Fibroblast of upper back skin (primary cell): ENCODE measurements around the gene GRID2IP.

ENCODE experiments used
- DNase-seq: peaks from one replicate; pipeline ENCODE4 v3.0.0-alpha.2; 2013

Gene GRID2IP

DNA sequence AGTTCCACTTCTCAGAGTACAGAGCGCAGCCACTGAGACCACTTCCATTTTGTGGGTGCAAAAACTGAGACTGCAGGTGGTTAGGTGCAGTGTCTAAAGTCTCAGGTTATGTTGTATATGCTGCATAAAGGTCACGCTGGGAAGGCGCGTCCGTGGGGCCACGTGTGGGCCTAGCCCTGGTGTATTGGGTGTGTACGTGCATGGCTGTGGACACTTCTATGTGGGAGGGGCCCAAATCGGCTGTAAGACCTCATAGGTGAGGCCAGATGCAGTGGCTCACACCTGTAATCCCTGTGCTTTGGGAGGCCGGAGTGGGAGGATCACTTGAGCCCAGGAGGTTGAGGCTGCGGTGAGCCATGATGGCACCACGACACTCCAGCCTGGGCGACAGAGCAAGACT lies 37.7 kb downstream of the GRID2IP start:
- DNase-seq = no peak

DNA sequence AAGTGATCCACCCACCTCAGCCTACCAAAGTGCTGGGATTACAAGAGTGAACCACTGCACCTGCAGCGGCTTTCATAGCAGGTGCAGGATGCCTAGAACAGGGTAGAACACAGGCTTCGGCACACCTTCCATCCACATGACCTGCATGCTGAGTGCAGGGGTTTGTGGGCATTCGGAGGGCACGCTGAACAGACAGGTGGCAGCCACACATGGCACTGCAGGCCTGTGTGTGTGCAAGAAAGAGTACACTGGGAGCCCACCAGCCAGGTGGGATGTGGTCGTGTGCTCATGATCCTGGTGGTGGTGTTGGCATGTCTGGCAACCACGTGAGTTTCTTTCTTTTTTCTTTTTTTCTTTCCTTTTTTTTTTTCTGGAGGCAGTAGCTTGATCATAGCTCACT lies 38.4 kb downstream of the GRID2IP start:
- DNase-seq = no peak

DNA sequence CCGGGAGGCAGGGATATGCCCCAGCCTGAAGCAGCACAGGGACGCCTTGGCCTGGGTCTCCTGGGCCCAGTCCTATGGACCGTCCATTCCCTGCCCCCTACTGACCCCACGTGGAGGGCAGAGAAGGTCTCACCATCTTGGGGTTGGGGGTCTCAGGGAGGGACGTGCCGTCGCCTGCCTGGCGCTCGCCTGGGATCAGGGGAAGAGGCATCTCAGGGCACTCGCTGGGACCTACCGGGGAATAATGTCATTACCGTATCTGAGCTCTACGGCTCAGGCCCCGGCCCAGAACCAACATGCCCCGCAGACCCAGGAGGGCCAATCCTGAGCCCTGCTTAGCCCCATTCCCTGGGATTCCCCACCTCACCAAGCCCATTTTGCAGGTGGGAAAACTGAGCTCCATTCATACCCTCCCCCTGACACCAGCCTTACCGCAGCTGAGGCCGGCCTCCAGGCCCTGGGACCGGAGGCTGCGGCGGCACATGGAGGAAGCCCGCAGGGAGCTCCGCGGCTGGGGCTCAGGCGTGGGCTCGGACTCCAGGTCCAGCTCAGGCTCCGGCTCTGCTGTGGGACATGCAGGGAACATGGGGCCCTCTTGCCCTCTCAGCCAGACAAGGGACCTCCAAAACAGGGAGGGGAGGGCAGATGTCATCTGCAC lies 40.7 kb downstream of the GRID2IP start:
- no peak for DNase-seq

DNA sequence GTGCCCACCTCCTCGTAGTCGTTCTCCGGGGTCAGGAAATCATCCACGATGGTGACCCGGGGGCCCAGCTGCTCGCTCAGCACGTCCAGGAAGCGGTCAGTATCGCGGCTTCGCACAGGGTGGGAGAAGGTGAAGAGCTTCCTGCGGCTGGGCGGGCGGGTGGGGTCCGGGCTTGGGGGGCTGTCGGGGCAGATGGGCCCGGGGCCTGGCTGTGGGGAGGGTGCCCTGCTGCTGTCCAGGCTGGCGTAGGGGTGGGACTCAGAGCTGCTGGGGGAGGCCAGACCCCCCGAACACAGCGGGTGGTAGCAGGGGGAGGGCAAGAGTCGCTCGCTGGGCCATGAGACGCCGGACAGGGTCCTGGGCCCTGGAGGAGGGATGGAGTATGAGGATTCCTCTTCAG lies 42.3 kb downstream of the GRID2IP start:
- no peak for DNase-seq

DNA sequence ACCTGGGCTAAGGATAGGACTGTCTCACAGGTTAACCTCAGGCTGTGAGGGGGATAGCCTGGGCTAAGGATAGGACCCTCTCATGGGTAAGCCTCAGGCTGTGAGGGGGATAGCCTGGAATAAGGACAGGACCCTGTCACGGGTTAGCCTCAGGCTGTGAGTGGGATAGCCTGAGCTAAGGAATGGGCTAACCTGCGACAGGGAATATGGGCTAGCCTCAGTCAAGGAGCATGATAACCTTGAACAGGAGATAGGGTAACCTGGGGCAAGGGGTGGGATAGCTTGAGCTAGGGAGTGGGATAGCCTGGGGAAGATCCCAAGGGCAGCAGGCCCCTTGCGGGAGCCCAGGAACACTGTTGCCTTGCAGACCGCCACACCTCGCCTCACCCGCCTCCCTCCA lies 42.7 kb downstream of the GRID2IP start:
- no peak for DNase-seq

DNA sequence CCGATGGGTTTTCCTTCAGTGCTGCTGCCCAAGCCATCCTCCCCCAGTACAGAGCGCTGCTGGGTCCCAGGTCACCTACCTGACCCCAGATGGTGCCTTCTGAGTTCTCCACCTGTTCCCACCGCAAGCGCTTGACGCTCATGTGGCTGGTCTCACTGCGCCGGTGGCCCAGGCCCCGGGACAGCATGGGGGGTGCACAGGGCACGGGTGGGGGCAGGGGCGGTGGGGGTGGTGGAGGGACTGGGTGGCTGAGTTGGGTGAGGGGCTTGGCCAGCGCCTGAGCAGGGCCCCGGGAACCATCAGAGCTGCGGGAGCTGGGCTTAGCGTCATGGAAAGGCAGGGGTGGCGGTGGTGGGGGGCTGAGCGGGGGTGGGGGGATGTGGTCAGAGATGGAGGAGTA lies 43.4 kb downstream of the GRID2IP start:
- no peak for DNase-seq

DNA sequence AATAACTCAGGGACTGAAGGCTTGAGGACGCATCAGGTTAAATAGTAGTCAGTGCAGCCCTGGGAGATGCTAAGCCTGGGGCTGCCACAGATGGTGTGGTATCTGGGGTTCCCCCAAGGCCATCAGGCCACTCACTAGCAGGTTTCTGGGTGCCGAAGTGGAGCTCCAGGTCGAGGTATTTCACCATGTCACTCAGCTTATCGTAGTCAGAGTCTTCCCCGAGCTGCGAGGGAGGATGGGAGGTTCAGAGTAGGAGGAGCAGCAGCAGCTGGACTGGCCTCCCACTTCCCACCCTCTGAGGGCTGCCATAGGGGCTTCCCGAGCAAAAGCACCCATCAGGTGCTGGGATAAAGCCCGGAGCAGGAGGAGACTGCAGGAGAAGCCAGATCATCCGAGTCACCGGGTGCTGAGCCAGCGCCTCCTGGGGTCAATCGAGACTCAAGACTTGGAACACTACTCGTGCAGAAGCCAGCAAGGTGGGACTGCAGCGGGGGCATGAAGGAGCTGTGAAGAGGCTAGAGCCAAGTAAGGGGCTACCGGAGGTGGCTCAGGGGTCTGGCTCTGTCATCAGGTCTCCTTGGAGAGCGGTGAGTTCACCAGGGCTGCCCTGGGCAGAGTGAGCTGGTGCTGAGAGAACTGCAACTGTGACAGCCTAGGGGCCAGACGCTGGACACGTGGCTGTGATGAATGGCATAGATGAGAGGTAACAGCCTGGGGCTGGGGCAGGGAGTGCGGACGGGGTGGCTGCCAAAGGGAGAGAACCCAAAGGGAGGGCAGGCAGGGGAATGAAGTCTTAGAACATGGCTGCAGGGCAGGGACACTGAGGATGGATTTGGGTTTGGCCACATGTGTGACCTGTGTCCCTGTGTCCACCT lies 45.3 kb downstream of the GRID2IP start:
- DNase-seq = no peak

DNA sequence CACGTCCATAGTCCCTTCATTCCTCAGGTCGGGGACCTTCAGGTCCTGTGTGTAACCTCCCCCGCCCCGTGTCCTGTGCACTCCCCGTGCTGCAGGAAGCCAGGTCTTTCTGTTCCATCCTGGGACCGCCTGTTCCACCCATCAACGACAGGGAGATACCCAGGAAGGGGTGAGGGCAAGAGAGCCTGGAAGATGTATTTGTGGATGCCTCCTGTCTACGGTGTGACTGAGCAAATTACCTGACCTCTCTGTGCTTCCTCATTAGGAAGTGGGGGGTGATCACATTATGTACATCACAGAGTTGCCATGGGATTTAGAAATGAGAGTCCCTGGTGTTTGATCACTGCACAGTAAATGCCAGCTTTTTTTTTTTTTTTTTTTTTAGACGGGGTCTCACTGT lies 46.3 kb downstream of the GRID2IP start:
- no peak for DNase-seq

DNA sequence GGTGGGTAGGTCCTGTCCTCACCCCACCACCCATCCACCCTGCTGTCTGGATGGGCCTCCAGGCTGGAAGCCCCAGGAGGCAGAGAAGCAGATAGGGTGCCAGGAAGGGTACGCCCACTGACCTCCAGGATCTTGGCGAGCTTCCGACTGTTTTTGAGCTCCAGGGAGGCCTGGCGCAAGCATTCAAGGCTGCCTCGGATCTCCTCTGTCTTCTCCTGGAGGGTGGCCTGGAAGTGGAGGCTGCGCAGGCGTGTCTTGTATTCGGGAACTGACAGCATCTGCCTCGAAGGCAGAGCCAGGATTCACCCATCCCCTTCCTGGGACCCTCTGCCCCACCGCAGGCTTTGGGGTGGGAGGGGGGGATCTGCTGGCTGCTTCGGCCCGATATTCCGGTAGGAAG lies 48.4 kb downstream of the GRID2IP start:
- DNase-seq = no peak

DNA sequence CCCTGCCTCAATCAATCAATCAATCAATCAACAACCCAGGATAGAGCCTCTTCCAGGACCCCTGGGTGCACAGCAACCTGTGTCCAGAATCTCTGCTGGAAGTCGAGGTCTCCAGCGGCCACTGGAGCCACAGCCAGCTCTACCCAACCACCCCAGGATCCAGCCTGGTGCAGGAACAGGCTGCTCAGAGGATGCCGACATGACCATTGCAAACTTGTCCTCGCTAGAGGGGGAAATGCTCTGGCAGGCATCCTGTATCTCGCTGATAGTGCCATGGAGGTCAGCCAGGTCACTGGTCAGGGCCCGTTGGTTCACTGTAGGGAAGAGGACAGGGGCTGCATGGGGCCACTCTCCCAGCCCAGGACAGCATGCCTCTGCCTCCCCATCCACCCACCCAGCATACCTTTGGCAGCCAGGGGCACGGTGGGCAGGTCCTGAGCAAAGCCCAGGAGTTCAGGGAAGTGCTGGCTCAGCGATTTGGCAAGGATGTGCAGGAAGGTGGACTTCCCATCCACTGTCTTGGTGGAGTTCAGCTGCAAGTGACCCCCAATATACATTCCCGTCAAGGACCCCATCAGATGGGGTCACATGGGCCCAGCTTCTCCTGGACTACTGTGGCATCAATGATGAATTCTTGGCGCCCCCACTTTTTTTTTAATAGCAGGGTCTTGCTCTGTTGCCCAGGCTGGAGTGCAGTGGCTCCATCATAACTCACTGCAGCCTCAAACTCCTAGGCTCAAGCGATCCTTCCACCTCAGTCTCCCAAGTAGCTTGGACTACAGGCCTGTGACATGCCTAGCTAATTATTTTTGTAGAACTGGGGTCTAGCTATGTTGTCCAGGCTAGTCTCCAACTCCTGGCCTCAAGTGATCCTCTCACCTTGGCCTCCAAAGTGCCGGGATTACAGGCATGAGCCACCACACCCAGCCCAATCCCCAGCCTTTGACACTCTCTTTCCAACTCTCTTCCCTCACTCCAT lies 49.4 kb downstream of the GRID2IP start:
- no peak for DNase-seq

DNA sequence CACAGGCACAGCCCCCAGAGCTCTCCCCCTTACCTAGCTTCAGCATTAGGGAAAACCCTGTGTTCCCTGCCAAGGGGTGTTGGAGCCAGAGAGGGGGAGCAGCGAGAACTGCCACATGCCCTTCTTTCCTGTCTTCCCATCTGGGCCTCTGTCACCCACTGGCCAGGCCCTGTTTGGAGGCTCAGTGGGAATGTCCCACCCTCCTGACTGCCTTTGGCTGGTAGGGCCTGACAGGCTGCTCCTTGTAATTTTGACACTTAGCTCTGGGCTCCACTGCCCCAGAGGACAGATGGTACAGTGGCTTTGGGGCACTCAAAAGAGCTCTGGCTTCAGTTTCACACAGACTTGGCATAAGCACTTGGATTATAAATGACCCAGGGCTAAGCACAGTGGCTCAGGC lies 50.6 kb downstream of the GRID2IP start:
- no peak for DNase-seq

DNA sequence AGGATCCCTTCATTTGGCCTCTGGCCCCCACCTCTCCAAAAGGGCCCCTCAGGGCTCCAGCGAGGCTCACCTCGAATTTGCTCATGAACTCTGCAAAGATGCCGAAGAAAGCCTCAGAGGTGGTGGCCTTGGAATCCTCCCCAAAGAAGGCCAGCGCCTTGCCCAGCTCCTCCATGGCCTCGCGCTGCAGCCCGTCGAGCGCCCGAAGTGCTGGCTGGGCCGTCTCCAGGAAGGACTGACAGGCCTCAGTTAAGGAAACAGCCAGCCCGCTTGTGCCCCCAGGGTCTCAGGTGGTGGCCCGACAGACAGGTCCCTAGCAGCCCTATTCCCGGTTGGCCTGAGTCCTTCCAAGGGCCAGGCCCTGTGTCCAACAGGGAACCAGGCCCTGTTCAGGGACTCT lies 53.3 kb downstream of the GRID2IP start:
- DNase-seq = no peak

DNA sequence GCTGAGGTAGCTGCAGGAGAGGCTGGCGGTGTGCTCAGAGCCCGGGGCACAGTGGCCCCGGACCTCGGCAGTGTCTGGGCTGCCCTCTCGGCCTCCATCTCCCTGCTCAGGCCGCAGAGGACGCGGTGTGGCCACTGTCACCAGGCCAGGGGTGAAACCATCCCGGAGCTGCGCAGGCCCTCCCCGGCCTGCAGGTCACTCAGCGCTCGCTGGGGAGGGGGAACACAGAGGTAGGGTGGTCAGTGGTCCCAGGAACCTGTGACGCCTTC lies 53.7 kb downstream of the GRID2IP start:
- DNase-seq = no peak

DNA sequence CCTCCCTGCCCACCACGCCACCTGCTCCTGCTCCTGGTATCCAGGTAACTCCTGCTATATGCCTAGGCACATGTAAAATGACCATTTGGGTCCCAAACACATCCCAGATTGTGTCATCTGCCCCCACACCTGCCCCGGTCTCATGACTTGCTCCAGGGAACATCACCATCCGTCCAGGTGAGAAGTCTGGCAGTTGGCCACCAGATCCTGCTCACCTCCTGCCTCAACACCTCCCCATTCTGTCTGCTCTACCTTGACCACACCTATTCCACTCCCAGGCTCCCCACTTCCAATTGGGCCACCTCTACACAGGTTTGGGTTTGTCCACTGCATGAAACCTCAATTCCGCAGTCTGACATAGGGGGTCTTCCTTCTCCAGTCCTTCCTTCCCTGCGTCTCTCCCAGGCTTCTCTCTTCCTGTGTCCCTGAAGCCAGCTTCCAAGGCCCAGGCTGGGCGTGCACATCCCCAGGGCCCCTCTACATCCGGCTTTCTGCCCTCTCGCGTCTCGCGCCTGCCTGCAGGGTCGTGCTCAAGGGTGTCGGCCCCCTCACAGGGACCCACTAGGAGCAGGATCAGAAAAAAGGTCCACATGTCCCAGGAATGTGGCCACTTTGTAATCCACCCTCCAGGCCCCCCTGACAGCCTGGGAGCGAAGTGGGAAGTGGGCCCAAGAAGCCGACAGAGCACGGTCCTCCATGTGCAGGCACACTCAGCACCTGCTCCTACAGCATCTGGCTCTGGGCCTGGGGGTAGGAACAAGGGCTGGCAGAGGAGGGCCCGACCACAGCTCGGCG lies 54.2 kb downstream of the GRID2IP start:
- DNase-seq = no peak

DNA sequence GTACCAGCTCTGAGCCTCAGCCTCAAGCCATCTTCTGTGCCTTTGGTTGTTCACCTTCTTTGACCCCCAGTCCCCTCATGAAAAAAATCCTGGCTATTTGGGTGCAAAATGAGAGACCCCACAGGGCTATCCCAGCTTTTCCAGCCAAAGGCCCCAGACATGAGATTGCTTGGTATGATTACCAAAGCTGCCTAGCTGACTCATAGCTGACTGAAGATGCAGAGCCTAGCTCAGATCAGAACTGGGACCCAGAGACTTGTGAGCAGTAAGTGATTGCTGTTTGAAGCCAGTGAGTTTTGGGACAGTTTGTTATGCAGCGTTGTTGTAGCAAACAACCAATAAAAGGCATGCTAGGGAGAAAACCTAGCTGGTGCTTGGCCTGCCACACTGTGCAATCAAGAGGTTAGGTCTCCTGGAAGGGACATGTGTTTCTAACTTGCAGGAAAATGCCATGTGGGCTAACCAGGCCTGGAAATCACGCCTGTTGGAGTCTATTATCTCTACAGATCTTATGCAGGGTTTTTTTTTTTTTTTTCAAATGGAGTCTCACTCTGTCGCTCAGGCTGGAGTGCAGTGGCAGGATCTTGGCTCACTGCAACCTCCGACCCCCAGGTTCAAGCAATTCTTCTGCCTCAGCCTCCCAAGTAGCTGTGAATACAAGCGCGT lies 55.5 kb downstream of the GRID2IP start:
- DNase-seq = no peak

DNA sequence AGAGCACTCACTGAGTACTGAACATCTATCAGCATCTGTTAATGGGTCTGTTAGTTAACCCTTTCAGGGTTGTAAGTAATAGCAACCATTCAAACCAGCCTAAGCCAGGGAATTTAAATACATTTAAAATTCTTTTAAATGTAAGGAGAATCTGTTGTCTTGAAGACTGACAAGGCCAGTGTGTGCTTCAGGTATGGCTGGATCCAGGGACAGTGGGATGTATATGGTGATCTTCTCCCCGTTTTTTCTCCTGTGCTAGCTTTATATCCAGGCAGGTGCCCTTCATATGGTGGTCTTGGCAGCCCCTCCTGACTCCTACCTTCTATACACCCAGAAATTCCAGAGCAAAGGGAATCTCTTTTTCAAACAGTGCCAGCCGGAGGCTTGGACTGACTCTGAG lies 56.9 kb downstream of the GRID2IP start:
- DNase-seq = no peak

DNA sequence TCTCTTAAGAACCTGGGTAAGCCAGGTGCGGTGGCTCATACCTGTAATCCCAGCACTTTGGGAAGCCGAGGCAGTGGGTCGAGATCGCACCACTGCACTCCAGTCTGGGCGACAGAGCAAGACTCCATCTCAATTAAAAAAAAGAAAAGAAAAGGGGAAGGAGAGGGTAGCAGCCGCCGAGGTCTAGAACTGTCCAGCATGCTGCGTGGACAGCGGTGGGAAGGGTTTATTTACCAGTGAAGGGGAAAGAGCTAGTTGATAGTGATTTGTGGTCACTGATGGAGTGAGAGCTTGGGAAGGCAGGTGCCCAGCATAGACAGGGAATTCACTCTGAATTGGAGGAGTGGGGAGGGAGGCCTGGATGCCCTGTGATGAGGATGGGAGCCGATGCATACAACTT lies 60.1 kb downstream of the GRID2IP start:
- no peak for DNase-seq

DNA sequence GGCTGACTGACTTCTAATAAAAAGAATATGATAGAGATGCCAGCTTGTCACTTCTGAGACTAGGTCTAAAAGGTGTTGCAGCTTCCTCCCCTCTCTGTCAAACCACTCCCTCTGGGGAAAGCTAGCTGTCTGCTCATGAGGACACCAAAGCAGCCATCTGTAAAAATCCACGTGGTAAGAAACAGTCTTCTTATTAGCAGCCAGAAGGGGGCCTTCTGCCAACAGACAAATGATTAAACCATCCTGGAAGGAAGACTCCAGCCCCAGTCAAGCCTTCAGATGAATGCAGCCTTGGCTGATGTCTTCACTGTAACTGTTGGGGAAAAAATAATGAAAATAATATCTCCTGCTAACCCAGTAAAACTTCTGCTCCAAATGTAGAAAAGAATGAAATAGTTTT lies 61.6 kb downstream of the GRID2IP start:
- DNase-seq = no peak

DNA sequence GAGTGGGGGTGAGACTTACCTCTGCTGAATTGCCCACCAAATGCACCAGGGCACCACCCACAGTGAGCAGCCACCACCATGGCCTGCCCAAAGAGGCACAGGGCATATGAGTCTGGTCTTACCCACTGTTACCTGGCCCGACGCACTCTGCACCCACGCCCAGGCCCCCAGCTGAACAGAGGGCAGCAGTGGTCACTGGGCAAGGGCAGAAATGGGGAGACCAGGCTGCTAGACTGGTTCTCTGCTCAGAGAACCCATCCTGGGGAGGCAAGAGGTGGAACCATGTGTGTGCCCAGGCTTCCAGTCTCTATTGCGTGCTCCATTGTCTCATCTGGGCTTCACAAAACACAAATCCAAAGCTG lies 64.1 kb downstream of the GRID2IP start:
- no peak for DNase-seq

DNA sequence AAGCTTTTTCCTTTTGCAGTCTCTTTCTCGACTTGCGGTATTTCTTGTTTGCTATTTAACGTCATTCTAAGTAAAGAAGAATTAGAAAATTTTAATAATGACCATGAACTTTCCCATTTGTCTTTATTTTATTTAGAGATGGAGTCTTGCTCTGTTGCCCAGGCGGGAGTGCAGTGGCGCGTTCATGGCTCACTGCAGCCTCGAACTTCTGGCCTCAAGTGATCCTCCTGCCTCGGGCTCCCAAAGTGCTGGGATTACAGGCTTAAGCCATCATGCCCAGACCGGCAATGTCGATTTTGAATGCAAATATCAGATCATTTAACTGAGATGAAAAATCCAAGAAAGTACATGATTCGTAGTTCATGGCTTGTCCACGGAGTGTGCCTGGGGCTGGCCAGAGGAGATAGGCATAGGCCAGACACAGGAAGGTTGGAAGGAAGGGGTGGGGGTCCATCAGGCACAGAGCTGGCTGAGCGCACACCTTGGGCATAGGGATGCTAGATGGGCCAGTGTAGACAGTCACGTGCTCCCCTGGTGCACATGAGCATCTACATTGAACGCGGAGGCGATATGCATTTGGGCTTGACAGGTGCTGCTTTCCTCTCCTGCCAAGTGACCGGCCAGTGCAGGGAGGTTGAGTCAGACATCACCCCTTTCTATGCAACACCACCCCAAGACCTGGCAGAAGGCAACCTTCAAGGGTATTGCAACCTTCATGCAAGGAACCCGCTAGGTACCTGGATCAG lies 64.7 kb downstream of the GRID2IP start:
- DNase-seq = no peak

DNA sequence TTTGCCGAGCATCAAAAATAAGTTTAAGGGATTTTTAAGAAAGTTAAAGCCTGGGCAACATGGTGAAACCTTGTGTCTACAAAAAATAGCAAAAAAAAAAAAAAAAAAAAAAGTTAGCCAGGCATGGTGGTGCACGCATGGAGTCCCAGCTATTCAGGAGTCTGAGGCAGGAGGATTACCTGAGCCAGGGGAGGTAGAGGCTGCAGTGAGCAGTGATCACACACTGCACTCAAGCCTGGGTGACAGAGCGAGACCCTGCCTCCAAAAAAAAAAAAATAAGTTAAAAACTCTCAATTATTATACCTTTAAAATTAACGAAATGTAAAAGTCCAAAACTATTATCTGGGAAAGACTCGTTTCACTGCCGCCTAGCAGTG lies 68.5 kb downstream of the GRID2IP start:
- DNase-seq = no peak

DNA sequence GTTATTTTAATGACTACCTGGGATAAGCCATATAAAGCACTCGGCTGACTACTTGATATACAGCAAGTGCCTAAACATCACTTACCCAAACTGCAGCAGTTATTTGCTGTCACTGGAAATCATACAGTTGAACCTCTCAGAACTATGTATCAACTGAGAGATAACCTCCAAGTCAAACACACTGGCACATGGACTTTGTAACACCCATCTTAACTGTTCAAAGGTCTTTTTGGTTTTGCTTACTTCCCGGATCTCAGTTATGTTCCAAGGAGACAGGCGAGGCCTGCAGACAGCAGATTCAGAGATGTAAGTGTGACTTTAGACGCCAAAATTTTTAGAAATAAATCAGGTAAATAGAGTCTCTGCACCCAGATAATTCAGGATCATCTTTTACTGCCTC lies 69.0 kb downstream of the GRID2IP start:
- DNase-seq = no peak
